GM12864 (cell line): ENCODE data around the gene GIT1.

Source experiments
- DNase-seq: peaks from one replicate; pipeline ENCODE4 v3.0.0-alpha.2; 2011; ENCODE audit warnings: low read depth
- H3K4me3 ChIP-seq: 2 replicates; pipeline ENCODE4 v1.5.1; 2011; ENCODE audit warnings: mild to moderate bottlenecking, low read depth, low read length, control low read depth
- CTCF ChIP-seq: IDR thresholded peaks from 2 replicates; pipeline ENCODE4 v1.5.1; 2011; ENCODE audit warnings: low read depth, mild to moderate bottlenecking, moderate library complexity, low read length, control low read depth, inconsistent platforms; ENCODE audit errors: missing control alignments

Gene GIT1

GRCh38 chr17:29589524-29590410 is at the start of gene GIT1:
Gene GIT1 (minus strand): TSS chr17:29589648. CDS start chr17:29589378, 270 bp downstream.
- TF ChIP-seq CTCF: no peak
- no peak for DNase-seq

GRCh38 chr17:29633886-29634285 is 44.4 kb upstream of the GIT1 start:
- no peak overlapping the region for H3K4me3 ChIP-seq
- DNase-seq: no peak
- TF ChIP-seq CTCF: no peak

More at GRCh38 chr17:29589524-29590410, at the start of gene GIT1:
- peak within 1 kb of the TSS; percentile 91 for H3K4me3 ChIP-seq

GRCh38 chr17:29630630-29631193 is 41.3 kb upstream of the GIT1 start:
- no peak for TF ChIP-seq CTCF
- no peak for DNase-seq

GRCh38 chr17:29629839-29630238 is 40.4 kb upstream of the GIT1 start:
- DNase-seq: no peak
- H3K4me3 ChIP-seq: no peak overlapping the region
- TF ChIP-seq CTCF: no peak

More at GRCh38 chr17:29630630-29631193, 41.3 kb upstream of the GIT1 start:
- no peak overlapping the region for H3K4me3 ChIP-seq

GRCh38 chr17:29628644-29629043 is 39.2 kb upstream of the GIT1 start:
- DNase-seq: no peak
- no peak for TF ChIP-seq CTCF
- no peak overlapping the region for H3K4me3 ChIP-seq

- TF ChIP-seq CTCF: no peak
Observed at GRCh38 chr17:29627951-29628350, 38.5 kb upstream of the GIT1 start.

More at GRCh38 chr17:29627951-29628350, 38.5 kb upstream of the GIT1 start:
- no peak overlapping the region for H3K4me3 ChIP-seq
- DNase-seq: no peak
